Upper lobe of right lung (tissue), 1 donor: ENCODE results near the gene CDC42. TPM values are rescaled to one million over a fixed set of nuclear protein-coding genes. Genes with fewer than 3 reads are reported as not detected.

Source experiments
- ATAC-seq: fragments of 200-7000 bp; cut with Tn5 transposase; one replicate; pipeline ENCODE4 v1.9.1; 2020; ENCODE audit warnings: mild to moderate bottlenecking, moderate library complexity
- DNase-seq: peaks from one replicate; pipeline ENCODE4 v3.0.0-alpha.2; 2020
- H3K27ac ChIP-seq: fragments of 200-600 bp; one replicate; pipeline ENCODE4 v1.8.0; 2022
- H3K27me3 ChIP-seq: fragments of 200-600 bp; one replicate; pipeline ENCODE4 v1.8.0; 2022; ENCODE audit warnings: mild to moderate bottlenecking
- H3K36me3 ChIP-seq: fragments of 200-600 bp; one replicate; pipeline ENCODE4 v1.8.0; 2022
- H3K4me1 ChIP-seq: fragments of 200-600 bp; one replicate; pipeline ENCODE4 v1.8.0; 2022
- H3K4me3 ChIP-seq: fragments of 200-600 bp; one replicate; pipeline ENCODE4 v1.8.0; 2022; ENCODE audit warnings: mild to moderate bottlenecking
- H3K9me3 ChIP-seq: fragments of 200-600 bp; one replicate; pipeline ENCODE4 v1.8.0; 2022
- intact Hi-C: fragments of 100-400 bp; cut with DNase I; formaldehyde crosslinking; loops from one replicate; pipeline ENCODE4 v1.11.0; 2022
- total RNA-seq: library from RNA; stranded (reverse); fragmentation: NEBNext Ultra II Directional; extraction: Animal tissue kit (Norgen Biotek cat#: 25700); gene quantifications from one replicate; pipeline ENCODE4 v1.2.1, GENCODE V29; 2021
- TF ChIP-seq, protein P1 (sequence below): fragments of 200-600 bp; IDR thresholded peaks from one replicate; pipeline ENCODE4 v1.8.0; 2022; ENCODE audit warnings: antibody characterized with exemption
- donor health status: DM: no; HTN: yes; CAD: no; lungs with severe emphysema.

CDC42 gene
- total RNA-seq, 1 donor from 2014 or later: 234 TPM

DNA sequence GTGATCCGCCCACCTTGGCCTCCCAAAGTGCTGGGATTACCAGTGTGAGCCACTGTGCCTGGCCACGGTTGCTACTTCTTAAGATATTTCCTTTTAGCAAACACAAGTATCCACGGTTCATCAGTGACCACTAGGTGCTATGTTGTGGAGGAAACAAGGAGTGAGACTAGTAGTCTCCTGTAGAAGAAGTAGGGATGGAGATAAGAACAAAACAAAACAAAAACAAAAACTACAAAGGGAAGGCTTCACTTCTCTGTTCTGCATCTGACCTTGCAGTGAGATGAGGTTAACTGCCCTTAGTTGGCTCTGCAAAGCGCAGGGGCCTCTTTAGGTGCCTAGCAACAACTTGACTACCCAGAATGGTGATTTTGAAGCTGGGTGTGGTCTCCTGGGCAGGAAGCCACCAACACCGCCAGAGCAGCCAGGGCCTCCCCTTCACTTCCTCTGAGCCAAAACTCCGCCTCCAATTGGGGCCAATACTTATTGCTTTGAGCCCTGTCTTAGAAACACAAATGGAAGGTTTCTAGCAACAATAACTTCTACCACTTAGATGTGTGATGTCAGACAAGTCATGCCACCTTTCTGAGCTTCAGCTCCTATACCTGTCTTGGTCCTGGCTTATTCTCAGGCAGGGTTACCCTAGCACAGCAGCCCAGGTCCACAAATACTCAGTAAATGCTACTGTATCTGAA, 12.8 kb upstream of the CDC42 start:
- peak; percentile 98 for ATAC-seq
- peak; percentile 88 for DNase-seq
- Histone ChIP-seq H3K4me1 (peaks cover 13% of the 10 kb centered on the region), H3K36me3 (no peaks in the 10 kb centered on the region), H3K27me3 (no peaks in the 10 kb centered on the region), H3K27ac (peak overlapping the region; percentile 65), H3K4me3 (peak overlapping the region; percentile 7), H3K9me3 (no peaks in the 10 kb centered on the region)
- TF ChIP-seq, protein P1, sequence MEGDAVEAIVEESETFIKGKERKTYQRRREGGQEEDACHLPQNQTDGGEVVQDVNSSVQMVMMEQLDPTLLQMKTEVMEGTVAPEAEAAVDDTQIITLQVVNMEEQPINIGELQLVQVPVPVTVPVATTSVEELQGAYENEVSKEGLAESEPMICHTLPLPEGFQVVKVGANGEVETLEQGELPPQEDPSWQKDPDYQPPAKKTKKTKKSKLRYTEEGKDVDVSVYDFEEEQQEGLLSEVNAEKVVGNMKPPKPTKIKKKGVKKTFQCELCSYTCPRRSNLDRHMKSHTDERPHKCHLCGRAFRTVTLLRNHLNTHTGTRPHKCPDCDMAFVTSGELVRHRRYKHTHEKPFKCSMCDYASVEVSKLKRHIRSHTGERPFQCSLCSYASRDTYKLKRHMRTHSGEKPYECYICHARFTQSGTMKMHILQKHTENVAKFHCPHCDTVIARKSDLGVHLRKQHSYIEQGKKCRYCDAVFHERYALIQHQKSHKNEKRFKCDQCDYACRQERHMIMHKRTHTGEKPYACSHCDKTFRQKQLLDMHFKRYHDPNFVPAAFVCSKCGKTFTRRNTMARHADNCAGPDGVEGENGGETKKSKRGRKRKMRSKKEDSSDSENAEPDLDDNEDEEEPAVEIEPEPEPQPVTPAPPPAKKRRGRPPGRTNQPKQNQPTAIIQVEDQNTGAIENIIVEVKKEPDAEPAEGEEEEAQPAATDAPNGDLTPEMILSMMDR: peak; percentile 5
- intact Hi-C loops: no loop called here

DNA sequence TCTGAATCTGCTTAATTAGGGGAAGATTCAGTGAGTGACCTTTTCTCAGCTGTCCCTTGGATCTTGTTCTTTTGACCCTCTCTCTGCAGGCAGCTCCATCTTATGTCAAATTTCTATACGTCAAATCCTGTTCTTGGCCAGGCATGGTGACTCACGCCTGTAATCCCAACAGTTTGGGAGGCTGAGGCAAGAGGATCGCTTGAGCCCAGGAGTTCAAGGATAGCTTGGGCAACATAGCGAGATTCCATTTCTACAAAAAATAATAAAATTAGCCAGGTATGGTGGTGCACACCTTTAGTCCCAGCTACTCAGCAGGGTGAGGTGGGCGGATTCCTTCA, 12.3 kb upstream of the CDC42 start:
- no peak for DNase-seq
- peak overlapping the region; percentile 65 for H3K27ac ChIP-seq
- H3K4me3 ChIP-seq: no peak overlapping the region
- no peaks in the 10 kb centered on the region for H3K27me3 ChIP-seq
- H3K9me3 ChIP-seq: no peaks in the 10 kb centered on the region
- peaks cover 13% of the 10 kb centered on the region for H3K4me1 ChIP-seq
- TF ChIP-seq, protein P1: no peak
- H3K36me3 ChIP-seq: no peaks in the 10 kb centered on the region
- intact Hi-C loops: no loop called here
- ATAC-seq: no peak

DNA sequence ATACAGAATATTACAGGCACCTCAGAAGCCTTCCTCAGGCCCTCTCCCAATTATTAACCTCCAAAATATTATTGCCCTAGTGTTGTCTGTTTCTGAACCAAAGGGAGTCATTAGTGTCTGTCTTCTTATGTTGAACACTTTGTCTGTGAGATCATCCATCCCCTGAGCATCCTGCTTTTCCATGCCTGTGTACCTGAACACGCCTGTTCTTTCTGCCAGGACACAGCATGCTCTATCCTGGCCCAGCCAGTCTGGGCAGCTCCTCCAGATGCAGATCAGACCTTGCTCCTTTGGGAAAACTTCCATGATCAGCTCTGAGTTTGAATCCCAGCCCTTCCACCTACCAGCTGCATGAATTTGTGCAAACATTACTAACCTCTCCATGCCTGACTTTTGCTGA, 11.0 kb upstream of the CDC42 start:
- Histone ChIP-seq H3K36me3 (no peaks in the 10 kb centered on the region), H3K27ac (no peak overlapping the region), H3K4me1 (peaks cover 13% of the 10 kb centered on the region), H3K27me3 (no peaks in the 10 kb centered on the region), H3K9me3 (no peaks in the 10 kb centered on the region), H3K4me3 (no peak overlapping the region)
- TF ChIP-seq, protein P1: no peak
- ATAC-seq (no peak), DNase-seq (no peak)
- intact Hi-C loops: no loop called here

DNA sequence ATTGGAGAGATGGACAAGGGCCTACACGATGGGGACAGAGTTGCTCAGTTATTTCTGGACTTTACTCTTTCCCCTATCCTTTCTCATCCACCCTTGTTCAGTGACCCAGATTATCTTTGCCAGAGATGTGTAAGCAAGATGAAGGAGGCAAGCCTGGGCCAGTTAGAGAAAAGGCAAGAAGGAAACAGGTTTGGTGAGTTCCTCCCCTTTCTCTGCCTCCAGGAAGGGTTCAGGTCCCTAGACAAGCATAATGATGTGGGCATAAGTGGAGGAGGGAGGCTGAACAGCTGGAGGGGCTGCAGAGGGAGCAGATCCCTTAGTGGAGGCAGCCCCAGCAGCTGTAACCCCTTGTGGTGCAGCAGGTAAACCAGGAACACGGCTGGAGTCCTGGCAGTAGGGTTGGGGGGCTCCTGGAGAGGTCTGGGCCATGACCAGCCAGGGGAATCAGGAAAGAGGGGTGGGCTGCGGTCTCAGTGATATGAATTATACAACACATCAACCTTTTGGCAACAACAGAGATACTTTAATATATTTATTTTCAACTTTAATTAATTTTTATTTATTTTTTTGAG, 9.2 kb upstream of the CDC42 start:
- intact Hi-C loops: no loop called here

DNA sequence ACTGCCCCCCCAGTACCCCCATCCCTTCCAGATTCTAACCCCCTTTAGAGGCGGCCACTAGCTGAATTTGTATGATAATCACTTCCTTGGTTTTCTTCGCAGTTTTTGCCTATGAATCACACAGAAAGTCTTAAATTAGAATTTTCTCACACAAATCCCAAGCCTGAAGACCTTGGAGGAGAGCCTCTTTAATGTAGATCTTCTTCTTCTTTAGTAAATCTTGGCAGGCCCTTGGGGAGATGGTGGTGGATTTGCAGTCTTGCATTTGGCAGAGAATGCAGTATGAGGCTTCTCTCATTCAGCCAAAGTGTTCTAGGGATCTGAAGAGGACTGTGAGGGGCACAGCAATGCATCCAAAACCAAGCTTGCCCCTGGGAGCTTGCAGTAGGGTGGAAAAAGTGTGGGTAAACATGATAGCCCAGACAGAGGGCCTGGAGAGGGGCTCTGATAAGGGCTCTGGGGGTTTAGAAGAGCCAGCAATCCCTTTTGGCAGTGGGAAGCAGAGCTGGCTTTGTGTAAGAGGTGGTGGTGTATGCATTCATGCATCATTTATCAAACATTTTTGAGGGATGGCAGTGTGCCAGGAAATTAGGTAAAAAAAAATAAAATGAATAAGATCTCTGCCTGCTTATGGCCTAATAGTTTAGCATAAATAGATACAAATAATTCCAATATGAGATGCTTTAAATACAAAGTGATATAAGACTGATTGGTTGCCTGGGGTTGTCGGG, 7.7 kb upstream of the CDC42 start:
- TF ChIP-seq, protein P1: no peak
- H3K4me3 ChIP-seq: no peak overlapping the region
- intact Hi-C loops: no loop called here
- peak; percentile 1 for DNase-seq
- no peaks in the 10 kb centered on the region for H3K36me3 ChIP-seq
- H3K9me3 ChIP-seq: no peaks in the 10 kb centered on the region
- H3K4me1 ChIP-seq: peaks cover 8% of the 10 kb centered on the region
- H3K27ac ChIP-seq: no peak overlapping the region
- ATAC-seq: no peak
- H3K27me3 ChIP-seq: no peaks in the 10 kb centered on the region

More for the DNA sequence above, 9.2 kb upstream of the CDC42 start:
- Histone ChIP-seq H3K9me3 (no peaks in the 10 kb centered on the region), H3K27me3 (no peaks in the 10 kb centered on the region), H3K36me3 (no peaks in the 10 kb centered on the region), H3K27ac (no peak overlapping the region), H3K4me3 (no peak overlapping the region), H3K4me1 (peaks cover 13% of the 10 kb centered on the region)
- ATAC-seq: no peak
- TF ChIP-seq, protein P1: no peak
- DNase-seq: no peak
